Melanocyte of skin (primary cell): ENCODE measurements around the gene DLL1. TPM values are rescaled to one million over a fixed set of nuclear protein-coding genes. Genes with fewer than 3 reads are reported as not detected.

Experiments used
- small RNA-seq, 2 donors: library from RNA; depleted of rRNA; stranded (forward); fragments of <200 nt; gene quantifications; one replicate each; pipeline ENCODE3, GENCODE V24; 2012
- total RNA-seq, 2 donors: library from RNA; depleted of rRNA; stranded (reverse); fragments of >200 nt; gene quantifications; 2 replicates each; pipeline ENCODE4 v1.2.3, GENCODE V29; 2012

The DLL1 gene
- total RNA-seq: 1 to 10 TPM; 1.0 to 1.7 TPM

GRCh38 chr6:170290296-170291128, at the start of gene DLL1:
Gene DLL1 (minus strand): TSS chr6:170291078. CDS start chr6:170290139, 939 bp downstream.

GRCh38 chr6:170306324-170307079, 15.6 kb upstream of the DLL1 start, which contains the start of gene FAM120B:
Gene FAM120B (plus strand): TSS chr6:170306758. CDS start chr6:170317391, 10,633 bp downstream.

Small RNA genes within 50 kb of the gene (small RNA-seq; reads per million reads assigned to genes)
- 0 to 0.35 reads per million in 2 donors for gene MIR4644

Other genes with a start within 250 kb of the DLL1 start
- gene FAM120B, start 15.7 kb upstream of the DLL1 start, total RNA-seq: 10 to 100 TPM; 10.7 to 12.3 TPM